HK-2 (cell line): ENCODE measurements around the gene ASB2.

Experiments
- DNase-seq: peaks from one replicate; pipeline ENCODE4 v3.0.0-alpha.2; 2018; ENCODE audit not compliant: unreplicated experiment

ASB2 gene

DNA sequence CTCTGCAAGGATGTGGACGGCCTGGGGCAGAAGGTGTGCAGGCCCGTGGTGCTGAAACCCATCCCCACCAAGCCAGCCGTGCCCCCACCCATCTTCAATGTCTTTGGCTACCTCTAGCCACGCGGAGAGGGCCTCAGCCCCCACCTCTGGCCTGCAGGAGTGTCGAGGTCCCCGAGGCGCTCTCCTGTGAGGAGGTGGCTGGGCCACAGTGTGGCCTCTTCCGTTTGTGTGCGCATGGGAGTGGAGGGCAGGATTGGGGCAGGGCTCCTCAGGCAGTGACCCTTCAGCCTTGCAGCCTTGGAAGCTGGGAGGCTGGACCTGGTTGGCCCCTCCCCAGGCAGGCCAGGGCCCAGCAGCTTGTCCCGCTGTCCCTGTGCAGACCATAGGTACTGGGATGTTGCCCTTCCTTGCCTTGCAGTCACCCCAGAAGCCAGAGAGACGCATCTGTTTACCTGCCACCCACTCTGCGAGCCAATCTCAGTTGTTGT lies 47.3 kb downstream of the ASB2 start:
- no peak for DNase-seq

DNA sequence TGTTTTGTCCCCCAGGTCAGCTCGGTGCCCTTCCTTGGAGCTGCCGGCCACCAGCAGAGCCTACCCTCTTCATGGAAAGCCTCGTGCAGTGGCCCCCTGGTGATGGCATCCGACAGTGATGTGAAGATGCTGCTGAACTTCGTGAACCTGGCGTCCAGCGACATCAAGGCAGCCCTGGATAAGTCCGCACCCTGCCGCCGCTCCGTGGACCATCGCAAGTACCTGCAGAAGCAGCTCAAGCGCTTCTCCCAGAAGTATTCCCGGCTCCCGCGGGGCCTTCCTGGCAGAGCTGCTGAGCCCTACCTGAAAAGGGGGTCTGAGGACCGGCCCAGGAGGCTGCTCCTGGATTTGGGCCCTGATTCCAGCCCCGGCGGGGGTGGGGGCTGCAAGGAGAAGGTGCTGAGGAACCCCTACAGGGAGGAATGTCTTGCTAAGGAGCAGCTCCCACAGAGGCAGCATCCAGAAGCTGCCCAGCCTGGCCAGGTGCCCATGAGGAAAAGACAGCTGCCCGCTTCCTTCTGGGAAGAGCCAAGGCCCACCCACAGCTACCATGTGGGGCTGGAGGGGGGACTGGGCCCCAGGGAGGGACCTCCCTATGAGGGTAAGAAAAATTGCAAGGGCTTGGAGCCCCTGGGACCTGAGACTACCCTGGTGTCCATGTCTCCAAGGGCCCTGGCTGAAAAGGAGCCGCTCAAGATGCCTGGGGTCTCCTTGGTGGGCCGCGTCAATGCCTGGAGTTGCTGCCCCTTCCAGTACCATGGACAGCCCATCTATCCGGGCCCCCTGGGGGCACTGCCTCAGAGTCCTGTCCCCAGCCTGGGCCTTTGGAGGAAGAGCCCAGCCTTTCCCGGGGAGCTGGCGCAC lies 48.0 kb downstream of the ASB2 start:
- no peak for DNase-seq

DNA sequence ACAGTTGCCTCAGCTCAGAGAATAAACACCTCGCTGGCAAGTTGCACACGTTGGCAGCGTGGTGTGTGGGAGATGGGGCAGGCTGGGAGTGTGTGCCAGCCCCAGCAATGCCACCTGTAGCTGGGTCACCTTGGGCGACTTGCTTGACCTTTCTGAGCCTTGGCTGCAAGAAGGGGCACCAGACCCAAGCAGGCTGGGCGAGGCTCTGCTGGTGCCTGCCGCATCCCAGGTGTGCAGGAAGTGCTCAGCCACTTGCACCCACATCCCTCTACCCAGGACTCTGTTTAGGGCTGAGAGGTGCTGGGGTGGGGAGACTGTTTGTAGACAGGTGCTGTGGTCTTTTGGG lies 48.6 kb downstream of the ASB2 start:
- DNase-seq: no peak

DNA sequence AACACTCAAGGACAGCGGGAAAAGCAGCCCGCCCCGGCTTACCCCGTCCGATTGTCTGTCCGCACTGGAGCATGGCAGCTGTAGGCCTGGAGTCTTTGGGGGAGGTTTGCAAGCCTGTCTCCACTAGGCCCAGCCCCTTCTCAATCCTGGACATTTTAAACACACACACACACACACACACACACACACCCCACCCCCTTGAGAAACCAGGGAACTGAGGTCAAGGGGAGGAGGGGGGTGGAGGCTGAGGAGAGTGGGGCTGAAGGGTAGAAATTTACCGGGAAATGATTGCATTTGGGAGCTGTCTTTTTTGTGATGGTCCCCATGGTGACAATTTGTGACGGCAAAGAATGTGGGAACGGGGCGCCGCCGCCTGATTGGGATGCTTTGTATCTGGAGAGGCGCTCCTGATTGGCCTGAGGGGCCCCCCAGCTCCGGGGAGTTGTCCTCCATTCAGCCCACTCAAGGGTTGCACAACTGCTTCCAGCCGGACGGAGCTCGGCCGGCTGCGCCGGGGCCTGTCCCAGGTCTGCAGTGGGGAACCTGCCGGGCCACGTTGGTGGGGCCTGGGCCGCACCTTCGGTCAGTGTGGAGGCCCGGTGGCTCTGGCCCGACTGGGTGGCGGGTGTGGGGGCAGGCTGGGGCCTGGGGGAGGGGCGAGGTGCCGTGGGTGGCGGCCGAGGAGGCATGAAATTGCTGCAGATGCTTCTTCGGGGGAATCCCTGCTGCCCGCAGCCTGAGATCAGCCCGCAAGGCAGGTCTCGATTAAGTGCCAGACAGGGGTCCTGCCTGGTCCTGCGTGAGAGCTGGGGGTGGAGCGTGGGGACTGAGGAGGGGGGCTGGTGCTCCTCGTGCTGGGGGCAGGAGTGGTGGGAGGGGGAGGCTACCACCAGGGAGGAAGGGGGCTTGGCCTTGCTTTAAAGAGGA lies 49.2 kb downstream of the ASB2 start, which contains the start of gene FAM181A:
FAM181A (plus strand) TSS at position 472 of the 927 bp plus-strand sequence. CDS start 942 bp downstream, outside the sequence.
- DNase-seq: no peak

DNA sequence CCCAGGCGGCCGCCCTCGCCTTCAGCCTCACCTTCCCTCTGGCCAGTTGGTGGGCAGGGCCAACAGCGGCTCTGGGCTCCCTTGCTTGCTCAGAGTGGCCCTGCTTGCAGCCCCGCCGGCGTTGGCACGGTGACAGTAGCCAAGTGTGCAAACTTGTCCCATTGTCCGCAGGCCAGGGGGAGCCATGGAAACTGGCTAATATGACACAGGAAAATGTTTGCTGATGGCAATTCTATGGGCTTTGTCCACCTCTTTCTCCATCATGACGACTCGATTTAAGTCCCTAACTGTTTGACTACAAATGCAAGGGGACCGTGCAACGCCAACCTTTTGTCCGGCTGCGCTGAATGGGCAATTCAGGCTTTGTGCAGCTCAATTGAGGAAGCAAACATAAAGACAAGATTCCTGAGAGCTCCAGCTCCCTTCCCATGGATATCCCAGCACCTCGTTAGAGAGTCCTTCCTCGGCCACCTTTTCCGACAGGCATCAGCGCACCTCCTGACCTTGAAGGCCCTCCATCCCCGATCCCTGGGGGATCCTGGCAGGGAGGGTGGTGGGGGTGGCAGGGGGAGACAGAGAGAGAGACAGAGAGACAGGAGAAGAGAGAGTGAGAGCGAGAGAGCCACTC lies 50.0 kb downstream of the ASB2 start:
- DNase-seq: no peak

DNA sequence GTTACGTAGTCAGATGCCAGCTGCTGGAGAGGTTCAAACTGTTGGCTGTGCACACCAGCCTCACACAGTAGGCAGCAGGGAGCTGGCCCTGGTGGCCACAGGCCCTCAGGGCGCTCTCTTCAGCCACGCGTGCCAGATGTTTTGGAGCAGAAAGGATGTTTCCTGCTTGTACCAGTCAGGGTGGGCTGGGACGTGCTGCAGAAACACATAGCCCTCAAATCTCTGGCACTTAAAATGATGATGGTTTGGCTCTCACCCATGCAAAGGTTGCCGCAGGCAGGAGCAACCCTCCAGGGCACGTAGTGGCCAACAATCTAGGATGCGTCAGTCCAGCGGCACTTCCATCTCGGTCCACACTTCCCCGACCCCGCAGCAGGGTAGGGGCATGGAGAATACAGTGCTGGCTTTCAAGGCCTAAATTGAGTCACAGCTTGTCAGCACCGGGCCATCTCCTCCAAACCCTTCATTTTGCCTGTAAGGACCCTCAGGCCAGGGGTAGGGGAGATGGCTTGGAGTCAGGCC lies 50.9 kb downstream of the ASB2 start:
- no peak for DNase-seq

DNA sequence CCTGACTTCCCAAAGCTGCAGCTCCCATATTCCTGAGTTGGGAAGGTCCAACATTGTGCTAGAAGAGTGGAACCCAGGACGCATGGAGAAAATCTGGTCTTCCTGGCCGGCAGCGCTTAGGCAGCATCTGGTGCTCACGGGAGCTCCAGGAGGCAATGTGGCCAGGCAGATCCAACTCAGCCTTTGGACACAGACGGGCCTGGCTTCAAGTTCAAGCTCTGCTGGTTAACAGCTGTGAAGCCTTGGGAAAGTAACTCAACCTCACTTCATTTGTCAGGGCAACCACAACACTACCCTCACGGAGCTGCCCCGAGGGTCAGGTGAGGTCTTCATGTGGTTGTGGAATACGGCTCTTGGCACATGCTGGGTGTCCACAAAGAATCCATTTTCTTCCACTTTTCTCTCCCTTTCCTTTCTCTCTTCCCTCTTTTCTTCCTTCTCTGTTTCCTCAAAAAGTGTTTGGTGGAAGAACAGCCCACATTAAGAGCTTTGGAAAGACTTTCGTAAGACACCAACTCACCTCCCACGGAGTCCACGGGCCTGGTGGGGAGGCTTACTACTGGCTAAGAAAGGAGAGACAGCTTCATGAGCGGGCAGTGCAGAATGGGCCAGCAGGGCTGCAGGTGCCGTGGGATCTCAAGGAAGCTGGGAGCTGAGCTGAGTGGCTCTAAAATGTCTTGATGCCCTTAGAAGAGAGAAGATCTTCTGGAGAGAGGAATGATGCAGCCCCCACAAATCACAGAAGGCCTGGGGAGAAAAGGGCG lies 51.6 kb downstream of the ASB2 start:
- no peak for DNase-seq

DNA sequence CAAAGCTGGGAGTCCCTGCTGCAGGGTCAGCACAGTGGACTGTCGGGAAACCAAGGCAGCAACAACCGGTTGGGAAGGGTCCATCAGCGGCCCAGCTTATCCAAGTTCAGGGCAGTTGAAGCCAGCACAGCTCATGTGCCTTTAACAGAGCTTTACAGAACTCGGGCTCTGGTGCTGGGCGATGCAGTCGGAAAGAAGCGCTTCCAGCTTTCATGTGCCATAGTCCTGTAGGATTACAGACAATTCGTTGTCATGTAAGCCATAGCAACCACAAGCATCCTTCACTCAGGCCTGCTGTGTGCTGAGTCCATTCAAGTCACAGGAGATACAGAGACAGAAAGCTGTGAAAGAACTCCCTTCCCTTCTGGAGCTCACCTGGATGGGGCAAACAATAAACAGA lies 52.7 kb downstream of the ASB2 start:
- DNase-seq: no peak

DNA sequence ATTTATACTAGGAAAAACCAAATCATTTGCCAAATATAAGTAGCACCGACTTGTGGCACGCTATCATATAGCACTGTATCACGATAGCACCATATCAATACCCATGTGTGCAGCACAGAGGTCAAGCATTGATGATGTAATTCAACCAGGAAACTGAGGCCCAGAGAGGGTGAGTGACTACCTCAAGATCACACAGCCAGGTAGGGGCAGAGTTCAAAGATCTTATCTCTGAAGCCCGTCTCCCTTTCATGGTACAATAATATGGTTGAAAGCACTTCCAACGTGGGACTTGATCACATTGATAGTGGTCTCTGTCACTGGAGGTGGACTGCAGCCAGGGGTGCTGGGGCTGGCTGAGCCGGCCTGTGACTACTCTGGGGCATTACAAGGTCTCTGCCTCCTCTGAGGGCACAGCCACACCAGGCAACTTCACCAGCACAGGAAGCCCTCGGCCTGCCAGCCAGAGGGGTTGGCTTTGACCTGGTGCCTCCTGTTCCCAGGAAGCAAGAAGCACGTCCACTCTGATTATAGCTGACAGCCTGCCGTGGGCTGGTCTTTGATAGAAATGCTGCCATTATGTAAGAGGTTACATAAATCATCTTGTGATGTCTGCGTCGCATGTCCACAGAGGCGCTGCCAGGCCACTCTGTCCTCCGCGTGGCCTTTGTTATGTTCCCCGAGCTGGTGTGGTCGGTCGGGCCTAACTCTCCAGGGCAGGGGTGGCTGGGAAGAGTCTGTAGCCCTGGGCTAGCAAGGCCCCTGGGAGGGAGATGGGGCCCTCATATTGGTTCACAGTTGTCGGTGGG lies 55.2 kb downstream of the ASB2 start:
- no peak for DNase-seq

DNA sequence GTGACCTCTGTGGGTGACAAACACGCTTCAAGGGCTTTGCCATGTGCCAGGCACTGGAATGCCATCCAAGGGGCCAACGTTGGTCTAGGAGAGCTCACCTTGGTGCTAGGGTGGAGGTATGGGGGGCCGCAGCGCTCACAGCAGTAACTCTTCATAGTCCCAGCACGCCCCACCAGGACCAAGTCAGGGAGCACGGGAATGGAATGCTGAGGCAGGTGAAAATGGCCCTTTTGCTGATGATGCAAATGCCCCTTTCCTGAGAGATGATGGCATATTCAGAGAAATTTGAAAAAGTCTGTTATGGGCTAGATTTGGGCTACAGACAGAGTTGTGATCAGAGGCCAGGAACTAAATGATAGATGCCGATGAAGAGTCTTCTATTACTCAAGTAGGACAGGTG lies 59.2 kb downstream of the ASB2 start:
- no peak for DNase-seq

DNA sequence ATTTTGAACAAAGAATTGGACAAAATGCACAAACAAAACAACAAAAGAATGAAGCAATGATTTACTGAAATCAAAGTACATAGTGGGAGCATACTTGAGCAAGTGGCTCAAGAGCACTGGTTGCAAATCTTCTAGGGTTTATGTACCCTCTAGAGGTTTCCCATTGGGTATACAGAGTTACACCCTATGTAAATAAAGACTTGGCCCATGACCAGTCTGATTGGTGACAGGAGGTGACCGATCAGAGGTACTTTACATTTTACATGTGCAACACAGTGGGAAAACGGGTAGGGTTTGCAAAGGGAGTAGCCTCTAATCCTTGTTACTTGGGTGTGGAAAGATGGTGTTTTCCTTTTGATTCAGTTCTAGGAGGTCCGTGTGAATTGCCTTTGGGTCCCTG lies 59.9 kb downstream of the ASB2 start:
- DNase-seq: no peak

DNA sequence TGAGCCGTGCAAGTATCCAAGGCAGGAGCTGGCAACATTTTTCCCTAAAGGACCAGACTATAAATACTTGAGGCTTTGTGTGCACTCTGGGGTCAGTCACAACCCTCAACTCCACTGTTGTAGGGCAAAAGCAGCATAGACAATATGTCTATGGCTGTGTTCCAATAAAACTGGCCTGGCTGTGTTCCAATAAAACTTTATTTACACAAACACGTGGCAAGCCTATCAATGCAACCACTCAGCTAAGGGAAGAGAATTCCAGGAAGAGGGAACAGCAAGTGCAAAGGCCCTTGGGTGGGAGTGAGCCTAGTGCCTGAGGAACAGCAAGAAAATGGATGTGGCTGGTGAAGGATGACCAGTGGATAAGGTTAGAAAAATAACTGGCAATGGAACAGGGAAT lies 60.6 kb downstream of the ASB2 start:
- DNase-seq: no peak

DNA sequence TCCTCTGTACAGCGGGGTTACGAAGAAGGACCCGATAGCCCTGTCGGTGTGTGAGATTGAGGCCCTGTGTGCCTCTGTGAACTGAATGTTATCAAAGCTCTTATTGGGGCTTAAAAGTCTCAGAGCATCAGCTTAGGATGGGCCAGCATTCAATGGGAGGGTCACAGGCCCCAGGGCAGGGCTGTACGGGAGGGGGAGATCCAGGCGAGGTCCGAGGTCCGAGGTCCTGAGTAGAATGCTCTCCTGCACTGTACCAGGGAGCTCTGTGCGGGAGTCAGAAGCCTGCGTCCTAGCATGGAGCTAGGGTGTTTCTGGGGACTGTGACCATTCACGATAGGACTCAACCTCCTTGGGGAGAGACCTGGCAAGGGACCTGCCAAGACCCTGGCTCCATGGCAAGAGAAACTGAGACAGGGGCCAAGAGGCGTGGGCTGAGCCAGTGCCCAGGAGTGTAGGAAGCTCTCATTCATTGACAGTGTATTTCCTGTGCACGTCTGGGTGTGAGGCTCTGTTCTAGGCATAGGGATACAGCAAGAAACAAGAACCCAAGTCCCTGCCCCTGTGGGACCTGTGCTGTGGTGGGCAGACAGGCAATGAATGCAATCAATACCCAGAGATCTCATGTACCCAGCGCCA lies 61.2 kb downstream of the ASB2 start:
- no peak for DNase-seq

DNA sequence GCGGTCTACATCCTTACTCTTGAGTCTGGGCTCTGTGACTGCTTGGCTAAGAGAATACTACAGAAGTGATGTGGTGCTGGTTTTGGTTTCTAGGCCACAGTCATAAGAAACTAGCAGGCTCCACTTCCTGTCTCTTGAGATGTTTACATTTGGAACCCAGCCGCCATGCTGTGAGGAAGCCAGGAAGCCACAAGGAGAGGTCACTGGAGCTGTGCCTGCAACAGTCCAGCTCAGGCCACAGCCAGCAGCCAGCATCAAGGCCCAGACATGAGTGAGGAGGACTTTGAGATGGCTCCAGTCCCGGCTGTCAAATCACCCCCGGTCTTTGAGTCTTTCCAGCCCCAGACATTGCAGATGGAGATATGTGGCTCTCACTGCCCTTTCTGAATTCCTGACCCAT lies 62.1 kb downstream of the ASB2 start:
- DNase-seq: no peak

DNA sequence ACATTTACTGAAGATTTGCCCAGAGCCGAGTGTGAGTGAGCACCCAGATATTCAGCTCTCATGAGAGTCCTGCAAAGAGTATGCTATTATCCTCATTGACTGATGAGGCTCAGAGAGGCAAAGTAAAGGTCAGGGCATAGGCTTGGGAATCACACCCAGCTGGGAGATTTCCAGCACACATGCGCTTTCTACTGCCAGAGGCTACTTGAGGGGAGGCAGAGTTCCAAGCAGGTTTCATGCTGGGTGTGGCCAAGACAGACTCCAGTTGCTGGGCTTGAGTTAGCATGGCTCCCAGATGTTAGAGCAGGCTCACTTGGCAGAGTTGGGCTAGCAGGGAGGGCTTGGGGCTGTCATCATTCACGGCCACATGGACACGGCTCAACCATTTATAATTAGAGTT lies 63.6 kb downstream of the ASB2 start:
- DNase-seq: no peak

DNA sequence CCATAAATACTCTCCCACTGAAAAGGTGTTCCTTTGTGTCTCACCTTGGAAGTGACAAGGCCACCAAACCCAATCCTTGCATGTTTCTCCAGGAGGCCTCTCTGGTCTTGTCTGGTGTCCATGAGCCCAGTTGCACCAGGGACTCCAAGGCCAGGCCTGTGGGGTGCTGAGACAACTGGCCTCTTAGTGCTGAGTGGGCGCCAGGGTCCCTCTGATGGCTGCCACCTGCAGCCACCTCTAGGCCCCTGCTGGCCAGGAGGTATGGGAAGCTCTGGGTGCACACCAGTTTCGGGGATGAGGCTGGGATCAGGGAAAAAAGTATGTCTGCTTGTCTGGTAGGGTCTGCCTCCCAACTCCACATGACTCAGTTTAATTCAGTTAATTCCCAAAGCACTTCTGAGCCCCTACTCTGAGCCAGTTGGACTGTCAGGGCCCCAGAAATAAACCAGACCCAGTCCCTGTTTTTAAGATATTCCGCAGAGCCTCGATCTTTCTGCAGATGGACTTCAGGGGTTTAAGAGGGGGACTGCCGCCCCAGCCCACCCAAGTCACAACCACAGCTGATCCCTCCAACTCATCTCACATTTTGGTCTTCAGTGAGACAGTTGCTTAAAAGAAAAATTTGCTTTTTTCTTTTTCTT lies 64.3 kb downstream of the ASB2 start:
- DNase-seq: no peak

DNA sequence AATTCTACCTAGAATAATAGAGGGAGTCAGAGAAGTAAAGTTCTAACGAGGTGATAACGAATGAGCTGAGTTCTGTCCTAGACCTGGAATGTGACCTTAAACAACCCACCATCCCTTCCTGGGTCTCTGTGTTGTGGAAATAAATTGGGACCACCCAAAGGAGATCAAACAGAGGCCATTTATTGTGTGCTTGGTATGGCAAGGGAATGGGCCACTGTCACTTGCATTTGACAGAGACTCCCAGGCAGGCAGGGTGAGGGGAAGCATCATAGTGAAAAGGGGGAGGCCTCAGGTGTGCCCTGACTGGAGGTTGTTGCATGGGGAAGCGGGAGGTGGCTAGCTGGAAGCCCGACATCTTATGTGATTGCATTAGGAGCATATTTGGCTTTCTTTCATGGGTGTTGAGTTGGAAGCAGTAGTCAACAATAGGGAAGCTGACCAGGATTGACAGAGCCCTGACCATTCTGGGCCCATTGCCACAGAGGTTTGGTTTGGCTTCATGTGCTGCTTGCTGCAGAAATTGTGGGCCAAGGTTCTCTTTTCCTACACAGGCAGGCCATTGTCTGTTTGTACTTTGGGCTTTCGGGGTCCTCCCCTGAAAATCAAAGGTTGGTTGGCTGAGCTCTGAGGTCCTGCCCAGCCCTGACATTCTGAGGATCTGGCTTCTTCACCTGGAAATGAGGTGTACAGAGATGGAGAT lies 66.8 kb downstream of the ASB2 start:
- no peak for DNase-seq
